ENCODE measurements around the gene SULT6B1. TPM values are rescaled to one million over a fixed set of nuclear protein-coding genes. Genes with fewer than 3 reads are reported as not detected.
A peak's percentile ranks its signal among the peaks of the same experiment; 100 is the strongest.
"Not testable (repeated sequence)": the region's sequence is repeated elsewhere in the genome, so short reads cannot be mapped to it uniquely, and the experiment has no call there.

SULT6B1 gene
- total RNA-seq, 4 donors from 2014 or later: not detected

- Histone ChIP-seq H3K27me3 (no peaks in the 10 kb centered on the region), H3K4me1 (peaks cover 23% of the 10 kb centered on the region), H3K4me3 (no peak overlapping the region), H3K36me3 (peaks cover 64% of the 10 kb centered on the region), H3K9me3 (peaks cover 4% of the 10 kb centered on the region), H3K27ac (no peak overlapping the region)
- WGBS: 81% methylated on average over 1 of the region's 1 CpG
- DNase-seq (ENCODE audit: low spot score in 2 of 2): no peak
- no peak for TF ChIP-seq EP300 (IDR thresholded peaks at IDR 0.05)
- no peak for TF ChIP-seq POLR2A (IDR thresholded peaks at IDR 0.05)
Measured at GRCh38 chr2:37201766-37202165, 13.3 kb upstream of the SULT6B1 start.

GRCh38 chr2:37201208-37201607, 12.7 kb upstream of the SULT6B1 start:
- peaks cover 4% of the 10 kb centered on the region for H3K9me3 ChIP-seq
- no peaks in the 10 kb centered on the region for H3K27me3 ChIP-seq
- no peak overlapping the region for H3K27ac ChIP-seq
- TF ChIP-seq POLR2A (IDR thresholded peaks at IDR 0.05) (no peak), CTCF (IDR thresholded peaks at IDR 0.05) (no peak), EP300 (IDR thresholded peaks at IDR 0.05) (no peak), POLR2AphosphoS5 (IDR thresholded peaks at IDR 0.05) (no peak)
- peaks cover 58% of the 10 kb centered on the region for H3K36me3 ChIP-seq
- no peak overlapping the region for H3K4me3 ChIP-seq
- H3K4me1 ChIP-seq: peaks cover 26% of the 10 kb centered on the region
- 61% methylated on average over 1 of the region's 1 CpG for WGBS
- DNase-seq (ENCODE audit: low spot score in 2 of 2): no peak

GRCh38 chr2:37198681-37199065, 10.2 kb upstream of the SULT6B1 start:
- Histone ChIP-seq H3K27me3 (no peaks in the 10 kb centered on the region), H3K4me1 (peaks cover 29% of the 10 kb centered on the region), H3K9me3 (peaks cover under 1% of the 10 kb centered on the region), H3K27ac (no peak overlapping the region), H3K4me3 (no peak overlapping the region), H3K36me3 (peaks cover 33% of the 10 kb centered on the region)
- 92% methylated on average over 8 of the region's 8 CpGs for WGBS
- no peak for DNase-seq (ENCODE audit: low spot score in 2 of 2)
- TF ChIP-seq POLR2A (IDR thresholded peaks at IDR 0.05): no peak
- no peak for TF ChIP-seq EP300 (IDR thresholded peaks at IDR 0.05)
- no peak for TF ChIP-seq CTCF (IDR thresholded peaks at IDR 0.05)
- TF ChIP-seq POLR2AphosphoS5 (IDR thresholded peaks at IDR 0.05): no peak

GRCh38 chr2:37196320-37197195, 8.1 kb upstream of the SULT6B1 start, which contains the start of gene CEBPZOS:
Gene CEBPZOS, plus strand, starts transcription at chr2:37196496. Its CDS starts 3,209 bp downstream, at chr2:37199705.
- H3K9me3 ChIP-seq: no peaks in the 10 kb centered on the region
- peak within 1 kb of the TSS; percentile 94 for H3K4me3 ChIP-seq
- under 1% methylated on average over 64 of the region's 72 CpGs for WGBS
- DNase-seq (ENCODE audit: low spot score in 2 of 2): peak; percentile 89 to 93
- peak within 1 kb of the TSS; percentile 92 for H3K27ac ChIP-seq
- TF ChIP-seq POLR2AphosphoS5 (IDR thresholded peaks at IDR 0.05) (peak in 2 of 3 donors; percentile 15 to 68), CTCF (IDR thresholded peaks at IDR 0.05) (peak in 1 of 2 donors; percentile 5), POLR2A (IDR thresholded peaks at IDR 0.05) (peak; percentile 17 to 61), EP300 (IDR thresholded peaks at IDR 0.05) (peak; percentile 48)
- H3K36me3 ChIP-seq: peaks cover 13% of the 10 kb centered on the region
- H3K4me1 ChIP-seq: peaks cover 32% of the 10 kb centered on the region
- no peaks in the 10 kb centered on the region for H3K27me3 ChIP-seq

GRCh38 chr2:37195862-37196319, 7.4 kb upstream of the SULT6B1 start:
- 84% methylated on average over 20 of the region's 20 CpGs for WGBS
- H3K27me3 ChIP-seq; DNase-seq (ENCODE audit: low spot score in 2 of 2); H3K36me3 ChIP-seq; H3K9me3 ChIP-seq: not testable (repeated sequence)
- Histone ChIP-seq H3K27ac (peak overlapping the region; percentile 92), H3K4me3 (peak overlapping the region; percentile 94), H3K4me1 (peaks cover 33% of the 10 kb centered on the region)

GRCh38 chr2:37192551-37192950, 4.1 kb upstream of the SULT6B1 start:
- H3K27me3 ChIP-seq: no peaks in the 10 kb centered on the region
- H3K27ac ChIP-seq: no peak overlapping the region
- TF ChIP-seq POLR2A (IDR thresholded peaks at IDR 0.05) (no peak), EP300 (IDR thresholded peaks at IDR 0.05) (no peak), CTCF (IDR thresholded peaks at IDR 0.05) (no peak), POLR2AphosphoS5 (IDR thresholded peaks at IDR 0.05) (no peak)
- no peak overlapping the region for H3K4me3 ChIP-seq
- no peak for DNase-seq (ENCODE audit: low spot score in 2 of 2)
- H3K9me3 ChIP-seq: no peaks in the 10 kb centered on the region
- H3K4me1 ChIP-seq: peaks cover 28% of the 10 kb centered on the region
- 89% methylated on average over 1 of the region's 1 CpG for WGBS
- H3K36me3 ChIP-seq: no peaks in the 10 kb centered on the region
